Stimulated activated CD4-positive, alpha-beta T cell treated with anti-CD3 and anti-CD28 coated beads, Interleukin-4, amount 100 ng/mL, for 24 hours (primary cell): Measurements from ENCODE around the gene CEP95.
"Not testable (repeated sequence)": the region's sequence is repeated elsewhere in the genome, so short reads cannot be mapped to it uniquely, and the experiment has no call there.

Experiments used
- DNase-seq: peaks from one replicate; pipeline ENCODE4 v3.0.0-alpha.2; 2020

CEP95 gene, protein sequence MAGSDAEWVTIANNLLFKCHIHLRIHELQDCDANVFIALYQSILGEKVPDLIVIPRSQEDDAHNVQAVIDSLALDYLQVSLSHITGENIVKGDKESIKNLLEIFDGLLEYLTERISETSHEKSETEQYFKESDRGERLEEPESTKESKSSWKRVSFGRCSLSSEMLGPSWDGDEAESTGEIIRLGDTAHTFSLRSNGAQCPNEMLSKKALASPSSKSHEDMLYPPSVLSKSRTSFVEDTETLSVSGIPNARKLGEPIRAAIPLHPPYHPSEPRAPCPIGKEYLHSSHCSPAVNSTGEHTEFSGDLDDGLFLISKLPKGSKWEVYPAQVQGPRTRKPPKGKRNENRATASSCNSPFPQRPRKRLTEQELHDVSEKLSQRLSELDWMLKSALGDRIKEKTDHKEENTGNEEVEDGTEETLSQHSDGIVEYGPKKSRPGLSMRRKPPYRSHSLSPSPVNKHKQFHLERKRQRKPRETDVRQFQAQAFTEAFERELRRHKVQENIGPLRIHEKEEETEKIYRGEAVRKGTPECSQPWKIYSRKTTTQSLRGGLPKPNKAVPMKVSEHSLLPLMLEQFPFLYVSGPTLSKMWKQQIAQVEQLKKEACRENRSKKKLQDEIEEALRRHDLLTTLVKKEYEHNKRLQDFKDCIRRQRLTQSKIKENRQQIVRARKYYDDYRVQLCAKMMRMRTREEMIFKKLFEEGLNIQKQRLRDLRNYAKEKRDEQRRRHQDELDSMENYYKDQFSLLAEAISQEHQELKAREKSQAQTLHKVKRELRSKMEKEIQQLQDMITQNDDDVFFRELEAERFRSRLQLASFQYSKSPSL

GRCh38 chr17:64506576-64507412, at the start of gene CEP95:
Gene CEP95, plus strand, starts transcription at chr17:64506977. Its CDS starts 121 bp downstream, at chr17:64507098.
- DNase-seq: peak; percentile 97

DNA sequence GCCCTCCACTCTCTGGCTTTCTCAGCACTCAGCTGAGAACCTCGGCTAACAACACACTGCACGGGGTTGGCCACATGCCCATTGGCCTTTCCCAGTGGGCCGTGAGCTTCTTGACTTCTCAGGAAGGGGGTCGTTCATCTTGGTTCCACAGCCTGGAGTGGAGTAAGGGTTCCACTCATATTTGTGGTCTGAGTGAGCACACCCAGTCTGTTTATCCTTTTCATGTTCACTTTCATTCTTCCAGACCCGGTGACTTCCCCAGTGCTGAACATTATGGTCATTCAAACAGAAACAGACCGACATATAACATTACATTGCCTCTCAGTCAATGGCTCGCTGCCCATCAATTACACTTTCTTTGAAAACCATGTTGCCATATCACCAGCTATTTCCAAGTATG, 49.6 kb upstream of the CEP95 start:
- no peak for DNase-seq

GRCh38 chr17:64458756-64459155, 48.0 kb upstream of the CEP95 start:
- no peak for DNase-seq

- no peak for DNase-seq
Measured at GRCh38 chr17:64459284-64459747, 47.5 kb upstream of the CEP95 start.

DNA sequence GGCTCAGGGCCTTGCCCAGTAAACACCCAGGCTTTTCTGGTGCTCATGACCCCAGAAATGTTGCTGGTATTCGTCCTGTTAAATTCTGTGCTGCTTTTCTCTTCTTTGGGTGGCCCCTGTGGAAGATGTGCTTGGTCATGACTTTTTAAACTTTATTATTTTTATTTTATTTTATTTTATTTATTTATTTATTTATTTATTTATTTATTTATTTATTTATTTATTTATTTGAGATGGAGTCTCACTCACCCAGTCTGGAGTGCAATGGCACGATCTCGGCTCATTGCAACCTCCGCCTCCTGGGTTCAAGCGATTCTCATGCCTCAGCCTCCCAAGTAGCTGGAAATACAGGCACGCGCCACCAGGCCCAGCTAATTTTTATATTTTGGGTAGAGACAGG, 47.0 kb upstream of the CEP95 start:
- not testable (repeated sequence) for DNase-seq

DNA sequence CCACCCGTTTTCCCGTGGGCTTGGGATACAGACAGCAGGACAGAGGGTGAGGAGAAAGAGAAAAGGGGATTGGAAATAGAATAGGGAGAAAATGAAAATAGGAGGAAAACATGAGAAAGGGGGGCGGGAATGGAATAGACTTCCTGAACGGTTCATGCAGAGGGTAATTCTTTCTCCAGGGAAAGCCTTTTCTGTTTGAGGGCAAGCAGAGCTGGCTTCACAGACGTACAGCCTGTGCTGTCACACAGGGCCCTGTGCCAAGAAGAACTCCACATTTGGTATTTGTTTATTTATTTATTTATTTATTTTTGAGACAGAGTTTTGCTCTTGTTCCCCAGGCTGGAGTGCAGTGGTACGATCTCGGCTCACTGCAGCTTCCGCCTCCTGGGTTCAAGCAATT, 45.8 kb upstream of the CEP95 start:
- DNase-seq: no peak

DNA sequence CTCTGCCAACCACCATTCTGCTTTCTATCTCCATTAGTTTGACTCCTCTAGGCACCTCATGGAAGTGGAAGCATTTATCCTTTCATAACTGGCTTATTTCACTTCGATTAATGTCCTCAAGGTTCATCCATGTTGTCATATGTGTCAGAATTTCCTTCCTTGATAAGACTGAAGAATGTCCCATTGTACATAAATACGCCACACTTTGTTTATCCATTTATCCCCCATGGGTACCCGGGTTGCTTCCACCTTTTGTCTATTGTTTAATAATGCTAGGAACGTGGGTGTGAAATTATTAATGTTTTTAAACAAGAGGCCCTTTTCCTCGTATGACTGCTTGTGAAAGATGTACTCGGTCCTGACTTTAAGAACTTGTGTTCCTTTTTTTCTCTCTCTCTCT, 45.0 kb upstream of the CEP95 start:
- DNase-seq: no peak

- DNase-seq: no peak
Measured at GRCh38 chr17:64466019-64466735, 40.6 kb upstream of the CEP95 start.

GRCh38 chr17:64466834-64467233, 39.9 kb upstream of the CEP95 start:
- DNase-seq: not testable (repeated sequence)

DNA sequence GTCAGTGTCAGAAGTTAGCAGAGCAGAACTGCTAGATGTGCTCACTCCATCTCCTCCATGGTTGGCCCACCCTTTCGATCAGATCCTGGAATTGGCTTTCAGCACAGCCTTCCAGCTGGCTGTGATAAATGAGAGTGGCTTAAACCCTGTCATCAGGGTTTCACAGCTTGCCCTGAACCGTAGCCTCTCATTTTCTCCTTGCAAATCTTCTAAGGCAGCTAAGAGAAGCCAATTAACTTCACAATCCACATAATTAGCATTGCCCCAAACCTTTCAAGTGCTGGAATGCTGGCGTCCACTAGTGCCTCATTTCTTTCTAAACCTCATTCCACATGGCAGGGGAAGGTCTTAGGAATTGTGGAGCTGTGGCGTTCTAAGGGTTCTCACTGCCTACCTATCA, 36.2 kb upstream of the CEP95 start:
- no peak for DNase-seq

GRCh38 chr17:64471440-64471839, 35.3 kb upstream of the CEP95 start:
- no peak for DNase-seq

- DNase-seq: no peak
Measured at GRCh38 chr17:64472564-64472963, 34.2 kb upstream of the CEP95 start.

DNA sequence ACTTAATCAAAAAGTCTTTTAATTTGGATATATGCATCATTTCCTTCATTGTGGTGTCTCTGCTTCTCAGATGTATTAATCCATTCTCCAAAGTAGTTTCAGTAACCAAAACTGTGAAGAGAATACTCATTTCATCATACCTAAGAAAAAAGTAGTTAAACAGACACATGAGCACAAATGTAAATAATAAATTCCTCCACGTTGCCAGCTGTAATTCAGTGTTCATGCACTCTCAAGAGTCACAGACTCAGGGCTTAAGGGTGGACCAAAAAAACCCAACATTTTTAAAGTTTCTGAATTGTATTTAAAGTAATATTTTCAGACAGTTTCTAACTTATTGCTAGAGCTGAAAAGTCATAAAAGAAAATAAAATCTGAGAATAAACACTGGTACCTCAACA, 28.9 kb upstream of the CEP95 start:
- no peak for DNase-seq

GRCh38 chr17:64480951-64481350, 25.8 kb upstream of the CEP95 start:
- DNase-seq: no peak

GRCh38 chr17:64484380-64484779, 22.4 kb upstream of the CEP95 start:
- DNase-seq: no peak

DNA sequence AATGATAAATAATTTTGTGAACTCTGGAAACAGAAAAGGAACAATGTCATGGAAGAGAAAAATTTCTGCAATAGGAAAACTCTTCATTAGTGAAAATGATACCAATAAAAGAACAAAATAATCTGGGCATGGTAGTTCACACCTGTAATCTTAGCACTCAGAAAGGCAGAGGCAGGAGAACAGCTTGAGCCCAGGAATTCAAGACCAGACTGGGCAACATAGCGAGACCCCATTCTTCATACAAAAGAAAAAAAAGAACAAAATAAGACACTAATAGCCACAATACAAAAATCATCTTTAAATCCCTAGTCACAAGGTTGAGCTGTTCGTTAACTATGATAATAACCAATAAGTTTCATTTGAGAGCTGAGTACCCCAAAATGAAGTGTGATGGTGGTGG, 18.5 kb upstream of the CEP95 start:
- DNase-seq: no peak

GRCh38 chr17:64491034-64491860, 15.5 kb upstream of the CEP95 start:
- DNase-seq: peak; percentile 44

- no peak for DNase-seq
Measured at GRCh38 chr17:64491994-64492393, 14.8 kb upstream of the CEP95 start.

- peak; percentile 43 for DNase-seq
Measured at GRCh38 chr17:64492481-64493109, 14.2 kb upstream of the CEP95 start.

DNA sequence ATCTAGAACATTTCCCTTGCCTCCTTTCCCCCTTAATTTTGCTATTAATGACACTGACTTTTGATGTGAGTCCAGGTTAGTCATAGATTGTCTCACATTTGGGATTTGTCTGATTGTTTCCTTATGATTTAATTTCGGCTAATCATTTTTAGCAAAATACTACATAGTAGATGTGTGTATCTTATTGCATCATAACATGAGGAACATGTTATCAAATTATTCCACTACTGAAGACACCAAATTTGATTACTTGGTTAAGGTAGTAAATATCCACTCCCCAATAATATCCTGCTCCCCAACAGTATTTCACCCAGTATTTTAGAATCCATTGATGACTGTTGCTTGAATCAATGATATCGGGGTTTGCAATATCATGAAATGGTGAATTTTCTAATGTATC, 12.7 kb upstream of the CEP95 start:
- no peak for DNase-seq

DNA sequence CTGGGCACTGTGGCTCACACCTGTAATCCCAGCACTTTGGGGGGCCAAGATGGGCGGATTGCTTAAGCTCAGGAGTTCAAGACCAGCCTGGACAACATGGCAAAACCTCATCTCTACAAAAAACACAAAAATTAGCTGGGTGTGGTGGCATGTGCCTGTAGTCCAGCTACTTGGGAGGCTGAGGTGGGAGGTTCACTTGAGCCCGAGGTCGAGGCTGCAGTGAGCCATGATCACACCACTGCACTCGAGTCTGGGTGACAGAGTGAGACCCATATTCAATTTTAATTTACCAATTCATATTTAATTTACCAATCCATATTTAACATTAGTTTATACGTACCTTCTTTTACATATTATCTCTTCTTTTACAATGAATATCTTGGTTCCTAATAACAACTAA, 11.5 kb upstream of the CEP95 start:
- not testable (repeated sequence) for DNase-seq
